GM19035 (cell line): ENCODE results near the gene DPYSL4.

Source experiments
- ATAC-seq: cut with Tn5 transposase; IDR thresholded peaks from one replicate; pipeline ENCODE4 v1.9.1; 2021; ENCODE audit not compliant: unreplicated experiment

DPYSL4 gene

DNA sequence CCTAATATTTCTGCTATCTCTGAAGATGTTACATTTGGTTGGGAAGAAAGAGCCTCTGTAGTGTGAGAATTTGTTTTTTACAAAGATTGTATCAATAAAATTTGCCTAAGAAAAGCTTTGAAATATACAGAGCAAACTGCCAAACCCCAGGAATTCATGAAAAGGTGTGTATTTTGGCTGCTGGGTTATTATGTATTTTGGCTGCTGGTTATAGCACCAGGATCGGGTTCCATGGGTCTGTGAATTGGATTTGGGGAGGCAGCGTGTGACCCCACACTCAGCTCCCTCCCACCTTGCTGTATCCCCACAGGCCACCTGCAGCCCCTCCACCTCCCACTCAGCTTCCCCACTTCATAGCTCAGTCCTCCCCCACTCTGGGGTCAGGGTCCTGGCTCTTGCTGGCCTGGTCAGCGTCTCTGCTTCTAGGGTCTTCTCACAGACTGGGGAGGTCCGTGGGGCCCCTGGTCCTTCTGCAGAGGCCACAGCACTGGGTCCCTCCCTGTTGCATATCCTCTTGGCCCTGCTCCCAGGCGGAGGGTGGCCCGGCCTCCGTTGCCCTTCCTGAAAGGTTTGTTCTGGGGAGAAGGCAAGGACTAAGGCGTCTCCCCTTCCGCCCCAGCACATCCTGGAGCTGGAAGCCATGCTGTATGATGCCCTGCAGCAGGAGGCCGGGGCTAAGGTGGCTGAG lies 24.0 kb upstream of the DPYSL4 start:
- ATAC-seq = no peak

DNA sequence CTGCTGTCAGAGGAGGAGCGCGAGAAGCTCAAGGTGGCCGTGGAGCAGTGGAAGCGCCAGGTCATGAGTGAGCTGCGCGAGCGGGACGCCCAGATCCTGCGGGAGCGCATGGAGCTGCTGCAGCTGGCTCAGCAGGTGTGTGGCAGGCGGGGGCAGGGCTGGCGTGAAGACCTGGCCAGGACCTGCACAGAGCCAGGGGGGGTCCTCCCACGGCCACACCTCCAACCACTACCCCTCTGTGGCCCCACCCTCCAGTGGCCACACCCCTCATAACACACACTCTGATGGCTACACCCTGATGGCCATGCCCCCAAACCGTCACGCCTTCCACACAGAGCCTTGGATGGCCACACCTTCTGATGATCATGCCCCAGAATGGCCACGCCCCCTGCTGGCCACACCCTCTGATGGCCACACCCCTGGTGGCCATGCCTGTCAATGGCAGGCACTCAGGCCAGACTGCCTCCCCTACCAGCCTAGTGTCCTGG lies 23.4 kb upstream of the DPYSL4 start:
- peak; percentile 74 for ATAC-seq

DNA sequence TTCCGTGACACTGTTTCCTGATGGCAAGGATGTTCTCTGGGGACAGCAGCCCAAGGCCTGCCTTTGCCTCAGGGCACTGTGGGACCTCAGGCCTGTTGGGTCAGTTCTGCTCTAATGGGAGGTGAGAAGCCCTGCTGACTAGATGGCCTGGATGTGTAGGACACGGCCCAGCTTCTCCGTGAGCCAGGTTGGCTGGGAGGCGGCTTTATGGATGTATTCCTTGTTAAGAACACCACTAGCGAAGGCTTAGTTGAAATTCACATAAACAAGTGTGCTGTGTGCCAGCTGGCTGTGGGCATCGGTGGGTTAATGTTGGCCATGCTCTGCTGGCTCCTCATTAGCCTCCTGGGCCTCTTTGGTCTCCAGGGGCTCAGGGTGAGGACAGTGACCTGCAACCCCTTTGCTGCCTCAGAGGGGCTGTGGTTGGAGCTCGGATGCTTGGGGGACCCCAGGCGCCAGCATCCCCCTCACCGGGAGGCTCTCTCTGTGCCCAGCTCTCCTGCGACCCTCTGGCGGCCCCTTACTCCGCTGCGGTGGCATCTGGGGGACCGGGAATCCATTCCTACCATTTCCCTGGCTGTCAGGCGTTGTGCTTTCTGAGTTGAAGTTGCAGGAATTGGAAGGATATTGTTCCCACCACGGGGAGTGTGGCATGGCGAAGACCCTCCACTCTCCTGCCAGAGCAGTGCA lies 22.8 kb upstream of the DPYSL4 start:
- ATAC-seq = no peak

DNA sequence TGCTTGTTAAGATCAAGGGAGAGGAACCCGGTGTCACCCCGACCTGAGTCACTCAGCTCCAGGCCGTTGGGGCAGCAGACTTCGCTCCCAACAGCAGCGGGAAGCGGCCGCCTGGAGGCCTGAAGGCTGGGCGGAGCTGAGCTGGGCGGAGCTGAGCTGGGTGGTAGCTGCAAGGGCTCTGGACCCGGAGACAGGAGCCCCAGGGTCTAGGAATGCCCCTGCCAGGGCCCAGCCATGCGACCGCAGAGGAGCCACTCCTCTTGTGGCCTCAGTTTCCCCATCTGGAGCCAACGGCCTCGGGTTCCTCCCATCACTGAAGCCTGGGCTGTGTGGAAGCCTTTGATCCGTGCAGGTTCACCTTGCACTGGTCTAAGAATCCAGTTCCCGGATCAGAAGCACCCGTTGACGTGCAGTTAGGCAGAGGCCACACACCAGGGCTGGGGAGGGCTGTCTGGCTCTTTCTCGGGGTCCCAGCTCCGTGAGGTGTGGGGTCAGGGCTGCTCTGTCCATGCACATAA lies 21.9 kb upstream of the DPYSL4 start:
- ATAC-seq = no peak

DNA sequence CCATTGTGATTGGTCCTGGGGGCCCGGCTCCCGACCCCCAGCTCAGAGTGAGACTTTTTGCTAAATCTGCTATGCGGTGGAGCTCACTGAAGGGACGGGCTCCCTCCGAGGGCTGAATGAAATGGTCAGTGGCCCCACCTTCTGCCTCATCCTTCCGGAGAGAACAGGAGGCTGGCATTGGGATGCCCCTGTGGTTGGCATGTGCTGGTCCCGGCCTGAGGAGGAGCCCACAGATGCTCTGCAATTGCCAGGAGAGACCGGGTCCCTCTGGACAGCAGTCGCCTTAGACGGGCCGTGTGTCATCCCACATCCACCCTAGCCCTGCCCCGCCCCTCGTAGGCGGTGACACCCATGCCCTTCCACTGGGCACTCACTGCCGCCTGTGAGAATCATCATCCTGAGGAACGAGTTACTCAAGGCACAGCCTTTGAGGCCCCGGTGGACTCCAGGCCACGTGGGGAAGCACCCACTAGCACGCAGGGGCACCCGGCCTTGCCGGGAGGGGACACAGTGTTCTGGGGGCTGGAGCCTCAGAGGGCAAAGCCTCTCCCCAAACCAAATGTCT lies 21.2 kb upstream of the DPYSL4 start:
- no peak for ATAC-seq

DNA sequence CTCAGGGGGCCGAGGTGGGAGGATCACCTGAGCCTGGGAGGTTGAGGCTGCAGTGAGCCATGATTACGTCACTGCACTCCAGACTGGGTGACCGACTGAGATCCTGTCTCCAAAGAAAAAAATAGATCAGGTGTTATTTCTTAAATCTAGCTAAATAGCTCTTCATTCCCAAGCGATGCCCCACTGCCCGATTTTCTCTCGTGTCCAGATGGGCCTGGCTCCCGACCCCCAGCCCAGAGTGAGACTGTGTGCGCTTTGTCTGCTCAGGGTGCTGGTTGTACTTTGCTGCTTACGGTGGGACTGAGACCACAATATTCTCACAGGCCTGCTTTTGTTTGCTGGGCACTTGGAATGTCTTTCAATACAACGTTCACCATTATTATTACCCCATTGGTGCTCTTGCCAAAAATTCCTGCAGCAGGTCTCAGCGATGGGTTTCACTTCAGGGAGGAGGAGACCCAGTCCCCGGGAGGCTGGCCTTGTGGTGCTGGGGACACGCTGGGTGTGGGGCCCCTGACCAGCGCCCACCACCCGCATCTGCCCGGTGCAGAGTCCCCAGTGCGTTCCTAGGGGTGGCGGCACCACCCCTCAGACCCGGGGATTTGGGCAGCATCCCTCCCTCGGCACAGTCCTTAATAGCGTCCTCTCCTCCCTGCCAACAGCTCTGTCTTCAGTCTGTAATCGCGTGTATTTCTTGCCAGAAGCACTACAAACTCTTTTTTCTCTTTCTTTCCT lies 20.4 kb upstream of the DPYSL4 start:
- no peak for ATAC-seq

DNA sequence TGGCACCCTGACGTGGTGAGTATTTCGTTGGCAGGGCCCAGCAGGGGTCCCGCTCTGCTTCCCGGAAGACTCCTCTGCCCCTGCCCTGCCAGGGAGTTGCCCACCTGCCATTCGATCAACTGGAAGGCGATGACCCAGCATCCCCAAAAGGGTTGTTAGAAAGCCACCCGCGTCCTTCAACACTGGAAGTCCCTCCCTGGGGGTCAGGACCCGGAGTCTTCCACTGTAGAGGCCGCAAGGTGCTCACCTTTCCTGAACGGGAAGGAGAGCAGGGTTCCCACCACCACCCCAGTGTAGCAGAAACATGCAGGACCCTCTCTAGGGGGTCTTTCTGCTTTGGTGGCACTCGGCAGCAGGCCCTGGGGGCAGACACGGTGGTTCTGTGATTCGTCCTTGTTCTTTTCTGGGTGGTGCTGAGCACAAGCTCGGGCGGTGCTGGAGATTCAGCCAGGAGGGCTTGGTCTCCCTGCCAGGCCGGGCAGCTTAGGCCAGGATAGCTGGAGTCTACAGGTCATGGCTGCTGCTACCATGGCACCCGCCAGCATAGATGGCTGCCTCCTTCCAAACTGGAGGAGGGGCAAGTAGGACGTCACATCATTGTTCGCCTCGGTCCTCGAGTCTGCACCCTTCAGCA lies 19.6 kb upstream of the DPYSL4 start:
- no peak for ATAC-seq

DNA sequence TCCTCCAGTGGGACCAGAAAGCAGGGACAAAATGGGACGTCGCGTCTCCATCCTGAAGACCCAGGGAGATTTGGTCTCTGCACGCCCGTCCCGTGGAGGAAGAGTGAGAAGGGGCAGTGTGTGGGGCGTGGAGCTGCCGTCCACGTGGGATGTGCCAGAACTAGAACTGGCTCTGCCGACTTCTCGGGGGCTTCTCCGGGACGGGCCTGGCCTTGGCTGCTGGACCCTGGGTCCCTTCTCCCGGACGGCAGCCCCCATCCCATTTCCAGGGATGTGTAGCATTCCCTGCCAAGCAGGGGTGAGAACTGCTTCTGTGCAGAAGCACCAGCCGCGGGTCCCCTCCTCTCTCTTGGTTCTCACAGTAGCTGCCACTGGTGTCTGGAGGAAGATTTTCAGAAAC lies 18.8 kb upstream of the DPYSL4 start:
- no peak for ATAC-seq

DNA sequence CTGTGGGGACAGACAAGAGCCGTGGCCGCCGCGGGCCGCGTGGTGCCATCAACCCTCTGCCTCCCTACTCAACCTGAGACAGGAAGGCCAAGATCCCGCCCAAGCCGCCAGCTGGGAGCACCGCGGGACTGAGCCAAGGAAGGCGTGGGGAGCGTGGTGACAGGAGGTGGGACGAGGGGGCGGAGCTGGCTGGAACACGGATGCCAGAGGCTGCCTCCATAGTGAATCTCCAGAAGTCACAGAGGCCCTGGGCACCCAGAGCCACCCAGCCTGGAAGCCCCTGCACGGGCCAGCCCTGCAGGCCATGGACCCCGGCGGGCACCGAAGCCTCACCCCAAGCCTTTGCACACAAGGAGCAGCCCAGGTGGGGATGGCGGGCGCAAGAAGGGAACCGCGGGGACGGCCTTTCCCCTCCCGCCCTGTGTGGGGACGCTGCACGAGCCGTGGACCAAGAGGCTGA lies 18.1 kb upstream of the DPYSL4 start:
- ATAC-seq = no peak

DNA sequence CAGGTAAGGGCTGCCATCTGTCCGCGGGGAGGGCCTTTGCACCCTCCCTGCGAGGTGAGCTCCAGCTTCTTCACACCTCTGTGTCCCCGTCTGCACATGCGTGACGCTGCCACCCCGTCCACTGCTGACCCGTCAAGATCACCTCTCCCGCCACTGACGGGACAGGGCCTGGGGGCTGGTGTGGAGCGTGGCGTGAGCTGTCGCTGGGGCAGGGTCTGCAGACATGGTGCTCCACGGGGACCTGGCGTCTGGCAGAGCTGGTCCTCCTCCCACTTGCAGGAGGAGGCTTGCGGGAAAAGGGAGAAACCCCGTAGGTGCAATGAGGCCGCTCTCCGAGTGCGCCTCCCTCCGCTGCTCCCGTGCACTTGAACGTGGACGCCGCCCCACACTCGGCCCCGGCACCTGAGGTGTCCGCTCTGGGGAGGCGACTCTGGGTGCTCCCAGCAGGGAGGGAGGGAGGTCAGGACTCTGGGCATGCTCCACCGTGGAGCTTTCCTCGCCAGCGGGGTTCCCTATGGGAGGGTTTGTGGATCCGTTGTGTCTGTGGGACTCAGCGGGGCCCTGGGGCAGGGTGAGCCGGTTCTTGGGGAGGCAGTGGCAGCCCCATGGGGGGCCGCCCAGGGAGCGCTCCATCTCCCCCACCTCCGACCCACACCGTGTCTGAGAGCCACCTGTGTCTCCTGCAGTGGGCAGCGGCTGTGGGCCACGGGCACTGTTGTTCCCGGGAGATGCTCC lies 17.6 kb upstream of the DPYSL4 start:
- ATAC-seq = no peak

DNA sequence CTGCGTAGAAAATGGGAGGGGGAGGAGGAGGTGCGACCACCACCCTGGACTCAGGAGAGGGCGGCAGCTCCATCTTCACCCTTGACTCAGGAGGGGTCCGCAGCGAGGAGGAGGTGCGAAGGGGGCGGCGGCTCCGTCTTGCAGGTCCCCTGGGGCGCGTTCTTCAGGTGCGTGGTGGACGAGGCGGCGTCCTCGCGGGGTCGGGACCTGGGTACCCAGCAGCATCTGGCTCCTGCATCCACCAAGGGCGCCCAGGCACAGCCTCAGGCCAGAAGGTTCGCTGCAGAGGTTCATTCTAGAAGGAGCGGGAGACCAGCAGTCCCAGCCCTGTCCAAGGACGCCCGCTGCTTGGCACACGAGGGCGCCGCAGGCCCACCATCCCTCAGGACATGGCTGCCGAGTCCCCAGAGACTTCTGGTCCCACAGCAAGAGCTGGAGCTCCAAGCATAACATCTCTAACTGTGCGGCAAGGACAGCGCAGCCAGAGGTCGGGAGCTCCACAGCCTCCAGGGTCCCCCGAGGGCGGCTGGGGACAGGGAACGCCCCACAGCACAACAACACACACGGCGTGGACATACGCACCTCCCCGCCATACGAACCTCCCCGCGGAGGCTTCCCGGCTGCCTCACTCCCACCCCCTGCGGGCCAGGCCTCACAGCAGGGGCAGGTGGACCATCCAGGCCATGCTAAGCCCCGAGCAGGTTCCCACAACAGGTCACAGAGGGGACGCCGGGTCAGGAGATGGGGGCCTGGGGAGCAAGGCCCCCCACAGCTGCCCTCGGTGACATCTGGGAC lies 16.8 kb upstream of the DPYSL4 start:
- no peak for ATAC-seq

DNA sequence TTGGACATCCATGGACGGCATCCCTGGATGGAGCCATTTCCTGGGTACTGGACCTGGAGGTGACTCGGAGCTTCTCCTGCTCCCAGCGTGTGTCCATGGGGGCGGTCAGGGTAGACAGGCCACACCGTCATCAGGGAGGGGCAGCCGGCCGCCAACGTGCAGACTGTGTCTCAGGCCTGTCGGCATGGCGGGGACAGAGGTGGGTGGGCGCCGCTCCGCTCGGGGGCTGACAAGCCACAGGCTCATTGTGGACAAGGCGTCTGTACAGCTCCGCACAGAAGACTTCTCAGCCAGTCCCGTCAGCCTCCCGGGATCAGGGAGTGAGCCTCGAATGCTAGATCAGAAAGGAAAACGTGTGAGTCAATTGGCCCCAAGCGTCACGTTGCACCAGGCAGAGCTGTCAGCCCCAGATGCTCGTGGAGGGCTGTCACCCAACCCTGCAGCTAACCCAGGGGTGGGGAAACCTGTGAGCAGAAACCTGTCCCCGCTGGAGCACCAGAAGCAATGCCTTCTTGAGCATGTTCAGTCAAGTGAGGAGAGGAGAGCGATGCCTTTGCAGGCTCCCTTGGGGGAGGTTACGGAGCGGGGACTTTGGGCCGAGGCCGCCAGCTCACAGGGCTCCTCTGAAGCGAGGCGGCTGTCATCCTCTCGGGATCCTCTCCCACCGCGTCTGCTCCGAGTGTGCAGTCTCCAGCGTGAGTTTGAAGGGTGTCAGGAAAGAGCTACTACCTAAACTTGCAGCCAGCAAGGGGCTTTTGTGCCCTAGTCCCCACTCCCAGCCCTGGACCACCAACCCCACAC lies 16.0 kb upstream of the DPYSL4 start:
- no peak for ATAC-seq

DNA sequence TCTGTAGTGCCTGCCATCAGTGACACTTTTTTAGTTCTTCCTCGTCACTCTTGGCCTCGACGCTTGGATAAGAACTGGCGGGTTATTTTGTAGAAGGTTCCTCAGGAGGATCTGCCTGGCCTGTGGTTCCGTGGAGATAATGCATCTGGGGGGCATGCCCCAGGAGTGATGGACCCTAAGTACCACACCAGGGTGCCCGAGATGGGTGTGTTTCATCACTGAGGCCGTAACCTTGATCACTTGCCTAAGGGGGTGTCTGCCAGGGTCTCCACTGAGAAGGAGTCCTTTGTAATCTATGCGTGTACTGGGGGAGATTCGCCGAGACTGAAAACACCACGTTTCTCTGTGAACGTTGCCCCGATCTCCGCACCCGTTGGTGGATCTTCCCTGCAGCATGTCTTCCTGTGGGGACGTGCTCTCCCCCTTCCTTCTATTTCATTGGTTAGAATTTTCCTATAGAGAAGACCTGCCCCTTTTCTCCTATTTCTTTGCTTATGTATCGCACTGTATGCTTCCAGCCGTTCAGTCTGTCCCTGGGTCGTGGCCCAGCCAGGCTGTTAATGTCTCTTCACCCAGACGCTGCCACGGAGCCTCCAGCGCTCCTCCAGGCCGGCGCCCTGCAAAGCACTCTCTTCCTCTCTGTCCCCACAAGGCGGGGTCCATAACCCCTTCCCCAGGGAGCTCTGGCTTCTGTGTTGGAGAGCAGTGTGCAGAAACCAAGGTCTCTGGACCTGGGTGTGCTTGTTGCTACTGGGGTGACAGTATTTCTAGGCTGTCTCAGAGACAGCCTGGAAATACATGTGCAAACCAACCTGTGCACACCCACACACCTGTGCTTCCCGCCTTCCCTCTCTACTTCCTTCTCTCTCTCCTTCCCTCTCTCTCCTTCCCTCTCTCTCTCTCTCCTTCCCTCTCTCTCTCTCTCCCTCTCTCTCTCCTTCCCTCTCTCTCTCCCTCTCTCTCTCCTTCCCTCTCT lies 14.4 kb upstream of the DPYSL4 start:
- ATAC-seq = no peak

DNA sequence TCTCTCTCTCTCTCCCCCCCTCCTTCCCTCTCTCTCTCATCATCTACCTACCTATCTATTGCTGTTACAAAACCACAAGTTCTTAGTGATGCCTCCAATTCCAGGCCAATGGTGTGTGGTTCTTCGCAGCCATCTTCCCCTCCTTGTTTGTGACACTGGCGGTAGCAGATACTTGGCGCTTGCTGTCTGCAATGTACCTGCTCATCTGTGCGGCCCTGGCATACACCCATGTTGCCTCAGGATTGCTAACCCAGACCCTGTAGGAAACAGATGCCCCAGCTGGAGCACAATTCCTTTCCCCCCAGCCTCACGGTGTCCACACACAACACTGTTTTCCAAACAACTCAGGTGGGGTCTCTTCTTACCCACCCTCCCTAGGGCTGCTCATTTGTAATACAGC lies 13.6 kb upstream of the DPYSL4 start:
- ATAC-seq = no peak

DNA sequence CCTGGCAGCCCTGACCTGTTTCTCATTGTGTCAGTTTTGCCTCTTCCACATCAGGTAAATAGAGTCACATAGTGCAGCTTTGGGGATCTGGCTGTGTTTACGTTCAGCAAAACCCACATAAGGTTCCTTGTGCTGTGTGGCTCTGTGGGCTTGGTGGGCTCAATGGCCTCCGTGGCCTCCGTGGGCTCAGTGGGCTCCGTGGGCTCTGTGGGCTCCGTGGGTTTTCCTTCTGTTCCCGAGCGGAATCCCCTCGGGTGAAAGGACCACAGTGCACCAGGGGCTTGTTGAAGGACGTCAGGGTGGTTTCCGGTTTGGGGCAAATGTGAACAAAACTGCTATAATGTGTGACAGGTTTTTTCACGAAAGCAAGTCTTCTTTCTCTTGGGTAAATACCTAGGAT lies 12.5 kb upstream of the DPYSL4 start:
- no peak for ATAC-seq

DNA sequence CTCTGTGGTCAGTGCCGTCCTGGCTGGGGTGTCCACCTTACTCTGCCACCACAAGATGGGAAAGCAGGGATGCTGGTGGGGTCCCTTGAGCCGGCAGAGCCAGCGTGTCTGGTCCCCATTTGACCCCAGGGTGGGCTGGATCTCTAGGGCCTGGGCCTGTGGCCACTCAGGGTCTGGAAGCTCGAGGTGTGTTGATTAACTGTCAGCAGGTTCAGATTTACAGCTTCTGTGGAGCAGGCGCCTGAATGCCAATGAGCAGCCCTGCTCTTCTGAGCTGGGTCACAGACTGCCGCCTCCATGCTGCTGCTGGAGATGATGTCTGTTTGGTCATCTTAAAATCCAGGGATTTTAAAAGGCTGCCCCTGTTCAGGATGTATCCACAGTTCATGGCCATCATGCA lies 11.3 kb upstream of the DPYSL4 start:
- no peak for ATAC-seq

DNA sequence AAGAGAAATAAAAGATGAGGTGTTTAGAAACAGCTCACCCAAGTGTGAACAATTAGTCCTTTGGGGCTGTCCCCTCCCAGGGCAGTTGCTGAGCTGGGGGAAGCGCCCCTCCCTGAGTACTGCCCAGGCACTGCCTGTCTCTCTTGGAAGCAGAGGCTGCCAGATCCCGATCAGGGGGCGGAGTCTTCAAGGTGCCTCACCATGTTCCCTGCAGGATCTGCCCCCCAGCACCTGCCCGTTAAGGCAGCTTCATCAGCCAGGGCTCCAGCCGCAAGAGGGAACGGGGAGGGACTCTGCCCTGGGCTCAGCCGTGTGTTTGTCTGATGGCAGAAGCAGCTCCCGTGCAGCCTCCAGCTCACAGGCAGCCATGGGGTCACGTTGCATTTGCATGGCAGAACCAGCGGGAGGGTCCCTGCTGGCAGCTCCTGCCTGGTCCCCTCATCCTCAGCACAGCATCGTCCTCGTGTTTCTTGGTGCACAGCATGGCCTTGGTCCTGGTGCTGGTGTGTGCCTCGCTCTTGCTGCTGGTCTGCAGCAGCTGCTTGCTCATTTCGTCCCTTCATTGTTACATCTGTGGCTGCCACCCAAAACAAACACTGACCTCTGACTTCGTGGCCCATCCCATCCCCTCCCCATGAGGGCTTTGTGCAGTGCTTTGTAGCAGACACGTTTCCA lies 10.7 kb upstream of the DPYSL4 start:
- ATAC-seq = no peak
